NK-92 (cell line): Measurements from ENCODE around the gene VPS35L.
"Not testable (repeated sequence)": the region's sequence is repeated elsewhere in the genome, so short reads cannot be mapped to it uniquely, and the experiment has no call there.

Experiments used
- DNase-seq: peaks from one replicate; lab custom pipeline; 2025; ENCODE audit not compliant: unreplicated experiment; lab: John Stamatoyannopoulos, UW

The VPS35L gene

GRCh38 chr16:19708296-19709205 is 153.0 kb downstream of the VPS35L start:
- no peak for DNase-seq

DNA sequence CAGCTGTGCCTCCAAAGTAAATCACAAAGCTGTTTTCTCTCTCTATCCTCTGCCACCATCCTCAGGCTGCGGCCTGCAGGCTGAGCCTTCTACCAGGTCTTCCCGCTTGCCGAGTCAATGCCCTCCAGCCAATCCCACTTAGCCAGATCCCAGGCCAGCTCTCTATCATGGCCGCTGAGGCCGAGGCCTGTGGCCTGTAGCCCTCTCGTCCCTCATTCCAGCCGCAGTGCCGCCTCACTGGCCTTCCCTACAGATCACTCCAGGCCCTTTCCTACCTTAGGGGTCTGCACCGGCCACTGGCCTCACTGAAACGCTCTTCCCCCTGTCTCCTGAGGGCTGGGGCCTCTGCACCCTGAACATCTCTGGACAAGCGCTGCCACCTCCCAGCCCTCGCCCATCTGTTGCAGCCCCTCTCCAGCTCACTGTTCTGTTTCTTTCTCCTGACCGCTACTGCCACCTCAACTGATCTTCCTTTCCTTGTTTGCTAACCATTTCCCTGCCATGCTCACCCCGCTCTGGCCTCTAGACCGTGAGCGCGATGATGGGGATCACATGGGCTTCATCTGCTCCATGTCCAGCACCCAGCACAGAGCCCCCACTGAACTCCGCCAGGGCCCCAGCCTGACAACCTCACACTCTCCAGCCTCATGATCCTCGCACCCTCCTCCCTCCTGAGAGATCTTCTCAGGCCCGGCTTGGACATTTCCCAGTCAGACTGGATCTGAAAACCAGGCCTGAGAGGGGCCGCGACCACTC is 154.1 kb downstream of the VPS35L start:
- no peak for DNase-seq

GRCh38 chr16:19710191-19710908 is 154.8 kb downstream of the VPS35L start:
- no peak for DNase-seq

GRCh38 chr16:19710991-19711545 is 155.6 kb downstream of the VPS35L start:
- no peak for DNase-seq

DNA sequence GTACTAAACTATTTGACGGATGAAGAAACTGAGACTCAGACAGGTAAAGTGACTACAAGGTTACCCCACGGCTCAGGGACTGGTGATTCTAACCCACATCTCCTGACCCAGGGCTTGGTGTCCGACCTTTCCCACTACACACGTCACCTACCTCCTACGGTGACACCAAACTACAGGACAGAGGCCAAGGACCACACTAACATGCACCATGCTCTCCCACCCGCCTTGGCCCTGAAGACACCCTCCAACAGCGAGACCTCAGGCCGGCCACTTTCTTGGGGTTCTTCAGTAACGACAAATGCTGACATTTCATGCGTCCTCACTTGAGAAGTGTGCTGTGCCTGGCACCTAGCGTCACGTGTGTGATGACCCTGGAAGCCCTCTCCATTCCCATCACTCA is 156.1 kb downstream of the VPS35L start:
- DNase-seq = no peak

- DNase-seq = no peak
These were observed 157.0 kb downstream of the VPS35L start for GRCh38 chr16:19712418-19713058.

DNA sequence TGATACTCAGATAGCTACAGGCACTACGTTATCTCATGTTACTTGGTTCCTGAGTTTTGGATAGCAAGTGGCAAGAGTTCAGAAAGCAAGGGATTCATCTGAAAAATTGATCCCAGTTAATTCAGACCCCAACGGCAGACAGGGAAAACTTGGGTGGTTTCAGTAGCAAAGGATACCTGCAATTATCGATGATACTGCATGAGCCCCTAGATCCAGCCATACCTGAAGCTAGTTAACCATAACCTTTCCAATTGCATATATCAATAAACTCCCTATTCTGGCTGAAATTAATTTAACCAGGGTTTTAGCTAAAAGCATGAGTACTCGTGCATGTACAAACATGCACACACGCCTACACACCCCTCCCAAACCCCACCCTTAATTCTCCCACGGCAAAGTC is 158.2 kb downstream of the VPS35L start:
- no peak for DNase-seq

GRCh38 chr16:19715566-19715965 is 160.1 kb downstream of the VPS35L start:
- no peak for DNase-seq

- DNase-seq = no peak
These were observed 160.7 kb downstream of the VPS35L start for GRCh38 chr16:19716183-19716582.

- not testable (repeated sequence) for DNase-seq
These were observed 161.2 kb downstream of the VPS35L start for GRCh38 chr16:19716728-19717127.

DNA sequence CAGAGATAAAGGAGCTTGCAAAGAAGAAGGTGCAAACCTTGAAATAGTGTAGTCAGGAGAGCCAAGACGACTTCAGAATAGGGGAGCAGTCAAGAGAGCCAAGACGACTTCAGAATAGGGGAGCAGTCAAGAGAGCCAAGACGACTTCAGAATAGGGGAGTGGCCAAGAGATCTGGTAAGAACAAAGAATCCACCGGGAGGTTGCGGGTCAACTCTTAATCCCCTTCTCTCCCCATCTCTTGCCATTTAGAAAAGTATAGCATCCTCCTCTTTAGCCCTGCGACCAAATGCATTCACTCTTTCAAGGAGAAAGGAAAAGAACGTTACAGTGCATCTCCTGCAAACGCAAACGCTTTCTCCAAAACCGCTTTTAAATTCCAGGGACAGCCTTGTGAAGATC is 161.8 kb downstream of the VPS35L start:
- no peak for DNase-seq

GRCh38 chr16:19717741-19718623 is 162.5 kb downstream of the VPS35L start, which contains the start of the genes IQCK and KNOP1:
TSS of gene IQCK (plus strand) at chr16:19718271. CDS start at chr16:19718307, 36 bp downstream.
TSS of gene KNOP1 (minus strand) at chr16:19718227. CDS start at chr16:19715035, 3,192 bp downstream.
- DNase-seq = no peak

- DNase-seq = no peak
These were observed 163.1 kb downstream of the VPS35L start for GRCh38 chr16:19718624-19718965.

DNA sequence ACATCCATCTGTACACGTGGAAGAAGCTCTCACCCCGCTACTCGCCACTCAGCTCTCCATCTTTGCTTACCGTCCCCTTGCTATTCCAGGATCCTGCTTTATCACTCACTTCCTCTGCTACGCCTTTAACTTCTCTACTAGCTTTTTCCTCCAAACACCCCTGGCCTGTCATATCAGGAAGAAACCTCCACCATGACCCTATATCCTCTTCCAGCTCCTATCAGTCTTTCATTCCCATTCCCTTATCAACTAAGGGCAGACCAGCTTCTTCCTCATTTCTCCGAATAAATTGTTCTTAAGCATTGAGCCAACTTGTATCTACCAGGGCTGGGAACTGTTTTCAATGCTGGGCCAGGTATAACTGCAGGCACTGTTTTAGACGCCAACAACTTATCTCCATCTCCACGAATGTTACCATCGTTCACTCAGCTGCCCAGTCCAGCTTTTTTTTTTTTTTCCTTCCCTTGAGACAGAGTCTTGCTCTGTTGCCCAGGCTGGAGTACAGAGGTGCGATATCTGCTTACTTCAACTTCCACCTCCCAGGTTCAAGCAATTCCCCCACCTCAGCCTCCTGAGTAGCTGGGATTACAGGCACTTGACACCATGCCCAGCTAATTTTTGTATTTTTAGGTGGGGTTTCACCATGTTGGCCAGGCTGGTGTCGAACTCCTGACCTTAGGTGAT is 166.9 kb downstream of the VPS35L start:
- DNase-seq = no peak

- DNase-seq = no peak
These were observed 167.5 kb downstream of the VPS35L start for GRCh38 chr16:19722981-19723380.

DNA sequence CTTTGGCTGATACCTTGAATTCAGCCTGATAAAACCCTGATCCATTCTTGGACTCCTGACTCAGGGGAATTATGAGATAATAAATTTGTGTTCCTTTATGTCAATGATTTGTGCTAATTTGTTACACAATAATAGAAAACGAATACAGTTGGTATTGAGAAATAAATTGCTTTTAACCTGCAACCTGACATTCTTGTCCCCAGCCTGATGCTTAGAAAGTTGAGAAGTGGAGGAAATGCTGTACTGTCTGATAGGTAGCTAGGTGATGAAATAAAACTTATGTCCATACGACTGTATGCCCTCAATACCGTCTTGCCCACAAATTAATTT is 173.1 kb downstream of the VPS35L start:
- DNase-seq = no peak

GRCh38 chr16:19733551-19733950 is 178.0 kb downstream of the VPS35L start:
- DNase-seq = no peak

- no peak for DNase-seq
These were observed 179.8 kb downstream of the VPS35L start for GRCh38 chr16:19735074-19735867.
